GM06990 (cell line): Measurements from ENCODE around the gene FNDC3B.

Experiments used
- DNase-seq: peaks from one replicate; pipeline ENCODE4 v3.0.0-alpha.2; 2011; ENCODE audit not compliant: insufficient read length; ENCODE audit errors: extremely low read depth
- H3K27me3 ChIP-seq: replicated peaks from 2 replicates; pipeline ENCODE4 v1.6.0; 2011; ENCODE audit warnings: low read length; ENCODE audit not compliant: control insufficient read depth, insufficient read depth
- H3K36me3 ChIP-seq: 2 replicates; pipeline ENCODE4 v1.5.1; 2011; ENCODE audit warnings: low read length; ENCODE audit not compliant: control insufficient read depth, insufficient read depth
- H3K4me3 ChIP-seq: replicated peaks from 2 replicates; pipeline ENCODE4 v1.5.1; 2011; ENCODE audit warnings: low read depth, mild to moderate bottlenecking, control low read depth, low read length
- TF ChIP-seq, protein P1 (sequence below): IDR thresholded peaks from 2 replicates; pipeline ENCODE4 v1.5.1; 2011; ENCODE audit warnings: low read length, control low read depth, mild to moderate bottlenecking, inconsistent platforms; ENCODE audit not compliant: insufficient read depth, poor library complexity, severe bottlenecking

FNDC3B gene

GRCh38 chr3:172159962-172160538 lies 120.7 kb downstream of the FNDC3B start:
- no peaks in the 10 kb centered on the region for H3K27me3 ChIP-seq
- DNase-seq = no peak
- TF ChIP-seq, protein P1, sequence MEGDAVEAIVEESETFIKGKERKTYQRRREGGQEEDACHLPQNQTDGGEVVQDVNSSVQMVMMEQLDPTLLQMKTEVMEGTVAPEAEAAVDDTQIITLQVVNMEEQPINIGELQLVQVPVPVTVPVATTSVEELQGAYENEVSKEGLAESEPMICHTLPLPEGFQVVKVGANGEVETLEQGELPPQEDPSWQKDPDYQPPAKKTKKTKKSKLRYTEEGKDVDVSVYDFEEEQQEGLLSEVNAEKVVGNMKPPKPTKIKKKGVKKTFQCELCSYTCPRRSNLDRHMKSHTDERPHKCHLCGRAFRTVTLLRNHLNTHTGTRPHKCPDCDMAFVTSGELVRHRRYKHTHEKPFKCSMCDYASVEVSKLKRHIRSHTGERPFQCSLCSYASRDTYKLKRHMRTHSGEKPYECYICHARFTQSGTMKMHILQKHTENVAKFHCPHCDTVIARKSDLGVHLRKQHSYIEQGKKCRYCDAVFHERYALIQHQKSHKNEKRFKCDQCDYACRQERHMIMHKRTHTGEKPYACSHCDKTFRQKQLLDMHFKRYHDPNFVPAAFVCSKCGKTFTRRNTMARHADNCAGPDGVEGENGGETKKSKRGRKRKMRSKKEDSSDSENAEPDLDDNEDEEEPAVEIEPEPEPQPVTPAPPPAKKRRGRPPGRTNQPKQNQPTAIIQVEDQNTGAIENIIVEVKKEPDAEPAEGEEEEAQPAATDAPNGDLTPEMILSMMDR = no peak
- no peaks in the 10 kb centered on the region for H3K36me3 ChIP-seq
- no peak overlapping the region for H3K4me3 ChIP-seq

DNA sequence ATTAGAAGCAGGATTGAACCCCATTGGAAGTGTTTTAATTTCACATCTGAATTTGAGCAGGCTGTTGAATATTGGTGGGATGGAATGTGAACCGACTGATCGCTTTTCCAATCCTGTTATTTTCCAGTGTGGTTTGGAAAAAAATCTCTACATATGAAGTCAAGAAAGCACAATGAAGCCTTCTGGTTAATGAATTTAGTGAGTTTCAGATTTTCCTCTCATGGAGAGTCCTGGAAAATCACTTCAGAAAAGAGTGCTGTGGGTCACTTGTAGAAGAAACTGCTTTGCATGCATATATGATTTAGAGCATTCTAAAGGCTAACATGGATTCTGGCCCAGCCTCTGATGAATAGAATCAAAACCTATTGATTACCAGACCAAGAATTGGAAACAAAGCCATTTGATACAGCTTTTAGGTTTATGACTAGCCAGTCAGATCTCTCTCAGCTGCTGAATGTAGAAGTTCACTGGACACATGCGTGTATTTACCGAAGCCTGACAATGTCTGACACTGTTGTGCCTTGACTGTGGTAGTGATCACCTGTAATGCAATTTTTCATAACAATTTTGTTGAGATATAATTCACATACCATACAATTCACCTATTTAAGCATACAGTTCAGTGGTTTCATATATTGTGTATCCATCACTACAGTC lies 121.9 kb downstream of the FNDC3B start:
- H3K36me3 ChIP-seq = no peaks in the 10 kb centered on the region
- H3K4me3 ChIP-seq = no peak overlapping the region
- no peak for DNase-seq
- TF ChIP-seq, protein P1 = no peak
- no peaks in the 10 kb centered on the region for H3K27me3 ChIP-seq

GRCh38 chr3:172161959-172162358 lies 122.6 kb downstream of the FNDC3B start:
- TF ChIP-seq, protein P1 = no peak
- no peak overlapping the region for H3K4me3 ChIP-seq
- no peaks in the 10 kb centered on the region for H3K36me3 ChIP-seq
- DNase-seq = no peak
- H3K27me3 ChIP-seq = no peaks in the 10 kb centered on the region

GRCh38 chr3:172163320-172163719 lies 123.9 kb downstream of the FNDC3B start:
- Histone ChIP-seq H3K36me3 (no peaks in the 10 kb centered on the region), H3K27me3 (no peaks in the 10 kb centered on the region)
- TF ChIP-seq, protein P1 = no peak

DNA sequence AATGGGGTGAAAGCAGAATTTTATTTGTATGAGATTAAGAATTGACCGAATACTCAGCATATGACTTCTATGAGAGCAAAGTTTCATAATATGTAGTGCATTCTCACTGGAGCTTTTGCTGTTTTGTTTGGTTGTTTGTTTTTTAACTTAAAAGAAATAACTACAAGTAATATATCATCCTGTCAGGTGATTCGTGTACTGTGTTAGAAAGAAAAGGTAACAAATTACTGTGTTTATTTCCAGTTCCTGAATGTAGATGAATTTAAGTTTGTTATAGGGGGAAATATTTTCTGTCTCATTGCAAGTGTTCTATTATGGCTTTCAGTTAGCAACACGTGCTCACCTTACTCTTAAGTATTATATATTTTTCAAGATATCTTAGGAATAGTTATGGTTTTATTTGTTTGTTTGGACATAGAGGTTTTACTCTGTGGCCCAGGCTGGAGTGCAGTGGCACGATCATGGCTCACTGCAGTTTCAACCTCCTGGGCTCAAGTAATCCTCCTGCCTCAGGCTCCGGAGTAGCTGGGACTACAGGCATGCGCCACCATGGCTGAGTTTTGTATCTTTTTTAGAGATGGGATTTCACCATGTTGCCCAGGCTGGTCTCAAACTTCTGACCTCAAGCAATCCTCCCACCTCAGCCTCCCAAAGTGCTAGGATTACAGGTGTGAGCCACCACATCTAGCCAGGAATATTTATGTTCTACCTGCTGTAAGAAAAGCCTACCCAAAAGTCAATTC lies 125.4 kb downstream of the FNDC3B start:
- Histone ChIP-seq H3K36me3 (no peaks in the 10 kb centered on the region), H3K4me3 (no peak overlapping the region), H3K27me3 (no peaks in the 10 kb centered on the region)
- TF ChIP-seq, protein P1 = no peak
- no peak for DNase-seq

More at GRCh38 chr3:172163320-172163719, 123.9 kb downstream of the FNDC3B start:
- no peak overlapping the region for H3K4me3 ChIP-seq
- DNase-seq = no peak
